Esophagus mucosa (tissue), 1 donor: ENCODE measurements around the gene PLD5. TPM values are rescaled to one million over a fixed set of nuclear protein-coding genes. Genes with fewer than 3 reads are reported as not detected.

Source experiments
- ATAC-seq: fragments of 200-7000 bp; cut with Tn5 transposase; one replicate; pipeline ENCODE4 v1.9.1; 2020
- total RNA-seq: library from RNA; stranded (reverse); gene quantifications from one replicate; pipeline ENCODE4 v1.2.4, GENCODE V29; 2023
- donor health status: DM: yes; HTN: yes; CAD: no.

The PLD5 gene
- total RNA-seq, 1 donor from 2014 or later: not detected

DNA sequence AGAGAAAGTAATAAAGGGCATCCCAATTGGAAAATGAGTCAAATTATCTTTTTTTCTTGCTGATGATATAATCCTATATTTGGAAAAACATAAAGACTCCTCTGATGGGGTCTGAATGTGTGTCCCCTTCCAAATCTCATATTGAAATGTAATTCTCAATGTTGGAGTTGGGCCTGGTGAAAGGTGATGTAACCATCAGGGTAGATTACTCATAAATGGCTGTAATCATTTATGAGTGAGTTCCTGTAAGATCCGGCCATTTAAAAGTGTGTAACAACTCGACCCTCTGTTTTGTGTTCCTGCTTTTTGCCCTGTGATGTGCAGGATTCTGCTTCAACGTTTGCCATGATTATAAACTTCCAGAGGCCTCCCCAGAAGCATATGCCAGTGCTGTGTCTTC is 481.3 kb downstream of the PLD5 start:
- no peak for ATAC-seq

DNA sequence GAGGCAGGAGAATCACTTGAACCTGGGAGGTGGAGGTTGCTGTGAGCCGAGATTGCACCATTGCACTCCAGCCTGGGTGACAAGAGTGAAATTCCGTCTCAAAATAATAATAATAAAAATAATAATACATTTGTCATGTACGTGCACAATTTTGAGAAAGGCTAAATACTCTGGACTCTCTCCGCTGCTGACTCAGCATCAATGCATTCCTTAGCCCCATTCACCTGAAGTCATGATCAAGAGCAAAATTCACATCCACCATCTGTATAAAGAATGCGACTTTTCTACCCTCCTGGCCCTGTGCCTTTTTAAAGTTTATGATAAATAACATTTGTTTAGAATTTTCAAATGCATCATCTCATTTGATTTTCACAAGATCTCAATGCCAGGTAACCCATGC is 490.1 kb downstream of the PLD5 start:
- ATAC-seq: no peak

DNA sequence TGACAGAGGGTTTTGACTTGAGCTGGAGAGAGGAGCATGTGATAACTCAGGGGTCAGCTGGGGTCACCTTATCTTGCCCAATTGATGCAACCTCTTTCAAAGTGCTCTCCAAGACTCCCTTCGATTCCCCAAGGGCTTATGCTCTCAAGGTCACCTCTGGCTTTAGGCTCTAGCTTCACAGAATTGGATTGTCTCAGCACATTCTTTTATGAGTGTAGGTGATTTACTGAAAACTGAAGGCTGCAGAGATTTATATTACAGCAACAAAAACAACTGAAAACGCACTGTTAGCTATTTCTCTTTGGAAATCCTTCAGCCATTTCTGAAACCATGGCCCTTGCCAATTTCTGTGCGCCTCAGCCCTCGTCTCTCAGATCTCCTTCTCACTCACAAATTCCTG is 491.1 kb downstream of the PLD5 start:
- no peak for ATAC-seq
